ENCODE measurements around the gene ACTL8. TPM values are rescaled to one million over a fixed set of nuclear protein-coding genes. Genes with fewer than 3 reads are reported as not detected.

The ACTL8 gene
- total and polyA plus RNA-seq, 2 of the 4 experiments (the other 2 are of a cell fraction) = under 0.01 to 0.07 TPM

- no peak overlapping the region for H2AK9ac ChIP-seq (replicated peaks; ENCODE audit: low read depth, low read length, poor library complexity)
- no peak overlapping the region for H4K5ac ChIP-seq (ENCODE audit: low read depth, low read length)
- BruUV-seq (replicated peaks) = no TSS peak
- ChIA-PET CTCF (no interaction called here), POLR2A (ENCODE audit: unreplicated experiment) (no interaction called here)
- H4K8ac ChIP-seq (ENCODE audit: low read depth in 2 of 2, low read length in 2 of 2) = no peak overlapping the region
- no peak overlapping the region for H3K56ac ChIP-seq (ENCODE audit: extremely low read depth, insufficient read depth, low read length)
- dilution Hi-C loops (cut with HindIII; ENCODE audit: low sequenced_read_pairs, unreplicated experiment) = no loop called here
- no peak overlapping the region for H2AFZ ChIP-seq (replicated peaks; ENCODE audit: low read length, poor library complexity)
- H3K23ac ChIP-seq (ENCODE audit: low read depth, low read length) = no peak overlapping the region
- H2BK5ac ChIP-seq (ENCODE audit: low read depth, low read length, poor library complexity, severe bottlenecking) = no peak overlapping the region
- no peak for ATAC-seq (ENCODE audit: low read depth)
- H3K4me2 ChIP-seq (ENCODE audit: low read depth, low read length) = no peak overlapping the region
- H2BK120ac ChIP-seq (ENCODE audit: low read depth, low read length) = no peak overlapping the region
- H2BK20ac ChIP-seq (ENCODE audit: low read depth, low read length) = no peak overlapping the region
- peaks cover 8% of the 10 kb centered on the region for H3K27me3 ChIP-seq (ENCODE audit: control insufficient read depth, insufficient read depth, low read length)
- H3K4ac ChIP-seq (ENCODE audit: low read depth, low read length) = no peak overlapping the region
- in situ Hi-C loops (cut with MboI; ENCODE audit: low sequenced_read_pairs) = loop anchor here (5.0 kb wide), 1 partner anchor 158 kb away; no protein-coding TSS in a partner anchor
- no peaks in the 10 kb centered on the region for H3K9me1 ChIP-seq (ENCODE audit: insufficient read depth, low read length)
- no peak overlapping the region for H3K4me3 ChIP-seq (ENCODE audit: insufficient read depth, low read depth, low read length)
- H3K4me1 ChIP-seq (ENCODE audit: control insufficient read depth, insufficient read depth, low read length) = no peaks in the 10 kb centered on the region
- no peak overlapping the region for H3K18ac ChIP-seq (ENCODE audit: low read depth, low read length)
- no peak overlapping the region for H3K27ac ChIP-seq (ENCODE audit: insufficient read depth, low read length)
- no peak overlapping the region for H3K14ac ChIP-seq (replicated peaks; ENCODE audit: low read depth, low read length)
- no CpG with 5 or more reads among the region's 8 CpGs for WGBS, 2 experiments (ENCODE audit: extremely low coverage in 2 of 2, insufficient read length in 1 of 2)
- intact Hi-C loops (cut with micrococcal nuclease) = no loop called here
- no peaks in the 10 kb centered on the region for H4K20me1 ChIP-seq (ENCODE audit: insufficient read depth, low read length)
- H3K9ac ChIP-seq (ENCODE audit: low read depth, low read length) = no peak overlapping the region
- H2AK5ac ChIP-seq (ENCODE audit: low read depth, low read length) = no peak overlapping the region
- no peak overlapping the region for H2BK15ac ChIP-seq (ENCODE audit: low read depth, low read length)
- no peak for DNase-seq
- no peaks in the 10 kb centered on the region for H3K79me1 ChIP-seq (ENCODE audit: low read depth in 1 of 2, low read length in 2 of 2)
- no peak for TF ChIP-seq MAFK (IDR thresholded peaks at IDR 0.05; ENCODE audit: low read depth, low read length)
- no peaks in the 10 kb centered on the region for H3K9me3 ChIP-seq (ENCODE audit: control insufficient read depth, insufficient read depth, low read length)
- H4K91ac ChIP-seq (ENCODE audit: insufficient read depth, low read depth, low read length) = no peak overlapping the region
- H3K36me3 ChIP-seq (ENCODE audit: control insufficient read depth, insufficient read depth, low read length) = no peaks in the 10 kb centered on the region
Observed at GRCh38 chr1:17820198-17820597, 65.1 kb downstream of the ACTL8 start.

Data from IMR-90 (cell line).